Activated effector memory CD4-positive, alpha-beta T cell treated with Interleukin-2 at 50 U/mL for 16 hours (primary cell): ENCODE results near the gene CEP57L1.
"Not testable (repeated sequence)": the region's sequence is repeated elsewhere in the genome, so short reads cannot be mapped to it uniquely, and the experiment has no call there.

ENCODE experiments used
- DNase-seq: peaks from one replicate; pipeline ENCODE4 v3.0.0-alpha.2; 2020

The CEP57L1 gene

GRCh38 chr6:109179507-109179906, 84.2 kb downstream of the CEP57L1 start:
- DNase-seq = no peak

- no peak for DNase-seq
Observed at GRCh38 chr6:109182578-109182977, 87.3 kb downstream of the CEP57L1 start.

GRCh38 chr6:109183109-109183650, 87.9 kb downstream of the CEP57L1 start:
- DNase-seq = no peak

- DNase-seq = no peak
Observed at GRCh38 chr6:109184638-109185037, 89.3 kb downstream of the CEP57L1 start.

- DNase-seq = no peak
Observed at GRCh38 chr6:109186012-109186411, 90.7 kb downstream of the CEP57L1 start.

GRCh38 chr6:109187399-109188114, 92.2 kb downstream of the CEP57L1 start:
- peak; percentile 36 for DNase-seq

GRCh38 chr6:109188115-109188411, 92.8 kb downstream of the CEP57L1 start:
- no peak for DNase-seq

GRCh38 chr6:109191368-109191767, 96.1 kb downstream of the CEP57L1 start:
- DNase-seq = not testable (repeated sequence)

- no peak for DNase-seq
Observed at GRCh38 chr6:109192865-109193264, 97.6 kb downstream of the CEP57L1 start.

GRCh38 chr6:109194880-109195279, 99.6 kb downstream of the CEP57L1 start:
- DNase-seq = no peak

- no peak for DNase-seq
Observed at GRCh38 chr6:109197061-109197460, 101.8 kb downstream of the CEP57L1 start.

GRCh38 chr6:109202409-109203264, 107.3 kb downstream of the CEP57L1 start:
- no peak for DNase-seq

GRCh38 chr6:109204511-109204910, 109.2 kb downstream of the CEP57L1 start:
- no peak for DNase-seq

- no peak for DNase-seq
Observed at GRCh38 chr6:109212683-109213082, 117.4 kb downstream of the CEP57L1 start.
